HG03575 (cell line): ENCODE data around the gene FCGR3A.
"Not testable (repeated sequence)": the region's sequence is repeated elsewhere in the genome, so short reads cannot be mapped to it uniquely, and the experiment has no call there.

Source experiments
- ATAC-seq: cut with Tn5 transposase; IDR thresholded peaks from one replicate; pipeline ENCODE4 v1.9.1; 2021; ENCODE audit not compliant: unreplicated experiment, insufficient number of reproducible peaks, low FRiP score; ENCODE audit errors: extremely low read depth

Gene FCGR3A

GRCh38 chr1:161549652-161550051 lies at the start of gene FCGR3A:
FCGR3A (minus strand) TSS chr1:161549818; CDS start chr1:161549736, 82 bp downstream.
- no peak for ATAC-seq

GRCh38 chr1:161597077-161597476 lies 47.5 kb upstream of the FCGR3A start:
- ATAC-seq: not testable (repeated sequence)

GRCh38 chr1:161595583-161595982 lies 46.0 kb upstream of the FCGR3A start:
- ATAC-seq: not testable (repeated sequence)

- ATAC-seq: not testable (repeated sequence)
Measured at GRCh38 chr1:161595173-161595572, 45.6 kb upstream of the FCGR3A start.

GRCh38 chr1:161594269-161594984 lies 44.8 kb upstream of the FCGR3A start:
- not testable (repeated sequence) for ATAC-seq

- ATAC-seq: not testable (repeated sequence)
Measured at GRCh38 chr1:161593092-161593755, 43.6 kb upstream of the FCGR3A start.

- not testable (repeated sequence) for ATAC-seq
Measured at GRCh38 chr1:161592586-161592985, 43.0 kb upstream of the FCGR3A start.

- ATAC-seq: not testable (repeated sequence)
Measured at GRCh38 chr1:161589920-161590319, 40.3 kb upstream of the FCGR3A start.

- ATAC-seq: not testable (repeated sequence)
Measured at GRCh38 chr1:161589365-161589764, 39.7 kb upstream of the FCGR3A start.

- not testable (repeated sequence) for ATAC-seq
Measured at GRCh38 chr1:161588596-161588995, 39.0 kb upstream of the FCGR3A start.

- not testable (repeated sequence) for ATAC-seq
Measured at GRCh38 chr1:161582882-161583281, 33.3 kb upstream of the FCGR3A start.

- not testable (repeated sequence) for ATAC-seq
Measured at GRCh38 chr1:161580879-161581537, 31.4 kb upstream of the FCGR3A start.

- ATAC-seq: not testable (repeated sequence)
Measured at GRCh38 chr1:161579856-161580507, 30.4 kb upstream of the FCGR3A start.

- ATAC-seq: not testable (repeated sequence)
Measured at GRCh38 chr1:161576676-161577075, 27.1 kb upstream of the FCGR3A start.

GRCh38 chr1:161571703-161572102 lies 22.1 kb upstream of the FCGR3A start:
- ATAC-seq: not testable (repeated sequence)

GRCh38 chr1:161566602-161566960 lies 17.0 kb upstream of the FCGR3A start:
- not testable (repeated sequence) for ATAC-seq

- not testable (repeated sequence) for ATAC-seq
Measured at GRCh38 chr1:161563522-161563921, 13.9 kb upstream of the FCGR3A start.

- not testable (repeated sequence) for ATAC-seq
Measured at GRCh38 chr1:161562441-161562840, 12.8 kb upstream of the FCGR3A start.

GRCh38 chr1:161560960-161561715 lies 11.5 kb upstream of the FCGR3A start:
- ATAC-seq: not testable (repeated sequence)
